Spleen (tissue), 3 donors: ENCODE results near the gene CYP27C1.
"Not testable (repeated sequence)": the region's sequence is repeated elsewhere in the genome, so short reads cannot be mapped to it uniquely, and the experiment has no call there.

Source experiments
- POLR2A ChIP-seq, 3 donors: fragments of 450-650 bp; IDR thresholded peaks; one replicate each; pipeline ENCODE4 v1.5.1; 2017; ENCODE audit warnings: antibody characterized with exemption in 3 of 3, mild to moderate bottlenecking in 1 of 3
- POLR2AphosphoS5 ChIP-seq, 3 donors: sonication (generic); formaldehyde crosslinking; IDR thresholded peaks; one replicate each; pipeline ENCODE4 v1.5.1; 2017; ENCODE audit warnings: antibody characterized with exemption in 3 of 3

GRCh38 chr2:127227264-127227660, 7.2 kb upstream of the CYP27C1 start:
- TF ChIP-seq POLR2AphosphoS5, POLR2A (IDR thresholded peaks at IDR 0.05): not testable (repeated sequence)
